Endodermal cell (in vitro differentiated cells): Measurements from ENCODE around the gene SLC15A5. TPM values are rescaled to one million over a fixed set of nuclear protein-coding genes. Genes with fewer than 3 reads are reported as not detected.

ENCODE experiments used
- DNase-seq: peaks from one replicate; pipeline ENCODE4 v3.0.0-alpha.2; 2017
- H3K27ac ChIP-seq: 2 replicates; pipeline ENCODE4 v1.5.1; 2013; ENCODE audit warnings: mild to moderate bottlenecking, low read depth, low read length, moderate library complexity
- H3K27me3 ChIP-seq: 2 replicates; pipeline ENCODE4 v1.6.1; 2013; ENCODE audit warnings: mild to moderate bottlenecking, low read length, moderate library complexity; ENCODE audit not compliant: insufficient read depth, control insufficient read depth, poor library complexity, severe bottlenecking
- H3K36me3 ChIP-seq: 2 replicates; pipeline ENCODE4 v1.7.0; 2013; ENCODE audit warnings: mild to moderate bottlenecking, low read length, moderate library complexity; ENCODE audit not compliant: control insufficient read depth, insufficient read depth
- H3K4me1 ChIP-seq: one replicate; pipeline ENCODE4 v1.7.0; 2013; ENCODE audit warnings: low read length; ENCODE audit not compliant: control insufficient read depth, insufficient read depth
- H3K4me3 ChIP-seq: 2 replicates; pipeline ENCODE4 v1.5.1; 2013; ENCODE audit warnings: mild to moderate bottlenecking, low read length, moderate library complexity
- H3K9ac ChIP-seq: 2 replicates; pipeline ENCODE4 v1.6.1; 2013; ENCODE audit warnings: mild to moderate bottlenecking, low read length, moderate library complexity; ENCODE audit not compliant: poor library complexity, severe bottlenecking; ENCODE audit errors: extremely low read depth
- H3K9me3 ChIP-seq: 2 replicates; pipeline ENCODE4 v1.6.1; 2013; ENCODE audit warnings: mild to moderate bottlenecking, low read length, moderate library complexity; ENCODE audit not compliant: control insufficient read depth
- H3K27ac Mint-ChIP-seq: 2 replicates; pipeline ENCODE4 v1.8.0; 2020; ENCODE audit warnings: mixed read lengths
- H3K27me3 Mint-ChIP-seq: 2 replicates; pipeline ENCODE4 v1.8.0; 2021; ENCODE audit warnings: mild to moderate bottlenecking, mixed read lengths; ENCODE audit not compliant: insufficient read depth
- H3K36me3 Mint-ChIP-seq: 2 replicates; pipeline ENCODE4 v1.8.0; 2020; ENCODE audit warnings: low read depth, mixed read lengths
- H3K4me1 Mint-ChIP-seq: 2 replicates; pipeline ENCODE4 v1.8.0; 2020; ENCODE audit warnings: mixed read lengths
- H3K4me3 Mint-ChIP-seq: 2 replicates; pipeline ENCODE4 v1.8.0; 2020; ENCODE audit warnings: mild to moderate bottlenecking, moderate library complexity, mixed read lengths
- H3K9me3 Mint-ChIP-seq: 2 replicates; pipeline ENCODE4 v1.8.0; 2020; ENCODE audit warnings: mild to moderate bottlenecking, mixed read lengths
- WGBS, 2 experiments: methylation state at CpG; one replicate each; pipeline versions ENCODE4 v1.1.5 to v1.1.7; 2013; ENCODE audit warnings: missing lambda C conversion rate in 2 of 2, mixed read lengths in 1 of 2; ENCODE audit not compliant: insufficient coverage in 1 of 2, insufficient read length in 1 of 2; 5-methylcytosine and 5-hydroxymethylcytosine counted together
- total RNA-seq, 2 donors: library from RNA; stranded (reverse); fragmentation: NEBNext Ultra II Directional in 1 of 2; extraction: Animal tissue kit (Norgen Biotek cat#: 25700) in 1 of 2; gene quantifications; 2 replicates in 1 of 2; 3 replicates in 1 of 2; pipeline ENCODE4 v1.2.1, GENCODE V29; 2021
- TF ChIP-seq, protein P1 (sequence below): fragments of 200-600 bp; sonication (generic); conservative IDR thresholded peaks from 2 replicates; pipeline ENCODE4 v1.5.0; 2021; ENCODE audit warnings: antibody characterized with exemption, mild to moderate bottlenecking

Gene SLC15A5
- total RNA-seq, 2 donors from 2014 or later: not detected

DNA sequence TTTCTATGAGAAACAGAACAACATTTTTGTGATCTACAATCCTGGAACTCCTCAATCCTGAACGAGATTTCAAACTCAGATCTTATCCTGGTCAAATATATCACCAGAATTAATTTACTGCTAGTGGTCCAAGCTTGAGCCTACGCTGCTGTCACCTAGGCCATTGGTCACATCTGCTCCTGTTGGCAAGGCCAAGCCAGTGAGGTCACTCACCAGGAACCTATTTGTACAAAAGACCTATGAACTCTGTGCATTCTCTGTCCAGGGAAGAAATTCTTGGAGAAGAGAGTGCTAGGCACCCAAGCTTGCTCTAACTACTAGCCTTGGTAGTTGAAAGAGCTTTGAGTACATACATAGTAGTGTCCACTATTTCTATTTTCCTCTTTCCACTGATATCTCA lies 106.1 kb downstream of the SLC15A5 start:
- TF ChIP-seq, protein P1, sequence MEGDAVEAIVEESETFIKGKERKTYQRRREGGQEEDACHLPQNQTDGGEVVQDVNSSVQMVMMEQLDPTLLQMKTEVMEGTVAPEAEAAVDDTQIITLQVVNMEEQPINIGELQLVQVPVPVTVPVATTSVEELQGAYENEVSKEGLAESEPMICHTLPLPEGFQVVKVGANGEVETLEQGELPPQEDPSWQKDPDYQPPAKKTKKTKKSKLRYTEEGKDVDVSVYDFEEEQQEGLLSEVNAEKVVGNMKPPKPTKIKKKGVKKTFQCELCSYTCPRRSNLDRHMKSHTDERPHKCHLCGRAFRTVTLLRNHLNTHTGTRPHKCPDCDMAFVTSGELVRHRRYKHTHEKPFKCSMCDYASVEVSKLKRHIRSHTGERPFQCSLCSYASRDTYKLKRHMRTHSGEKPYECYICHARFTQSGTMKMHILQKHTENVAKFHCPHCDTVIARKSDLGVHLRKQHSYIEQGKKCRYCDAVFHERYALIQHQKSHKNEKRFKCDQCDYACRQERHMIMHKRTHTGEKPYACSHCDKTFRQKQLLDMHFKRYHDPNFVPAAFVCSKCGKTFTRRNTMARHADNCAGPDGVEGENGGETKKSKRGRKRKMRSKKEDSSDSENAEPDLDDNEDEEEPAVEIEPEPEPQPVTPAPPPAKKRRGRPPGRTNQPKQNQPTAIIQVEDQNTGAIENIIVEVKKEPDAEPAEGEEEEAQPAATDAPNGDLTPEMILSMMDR: no peak
- no peaks in the 10 kb centered on the region for H3K4me1 Mint-ChIP-seq
- Histone ChIP-seq H3K27ac (no peak overlapping the region), H3K9me3 (no peaks in the 10 kb centered on the region), H3K4me1 (no peaks in the 10 kb centered on the region), H3K36me3 (no peaks in the 10 kb centered on the region), H3K9ac (no peak overlapping the region), H3K27me3 (no peaks in the 10 kb centered on the region), H3K4me3 (no peak overlapping the region)
- H3K9me3 Mint-ChIP-seq: no peaks in the 10 kb centered on the region
- no peaks in the 10 kb centered on the region for H3K27me3 Mint-ChIP-seq
- no peak overlapping the region for H3K27ac Mint-ChIP-seq
- no peaks in the 10 kb centered on the region for H3K36me3 Mint-ChIP-seq
- DNase-seq: no peak
- WGBS, 2 experiments: 90 to 100% methylated on average over 2 of the region's 2 CpGs
- H3K4me3 Mint-ChIP-seq: no peak overlapping the region

DNA sequence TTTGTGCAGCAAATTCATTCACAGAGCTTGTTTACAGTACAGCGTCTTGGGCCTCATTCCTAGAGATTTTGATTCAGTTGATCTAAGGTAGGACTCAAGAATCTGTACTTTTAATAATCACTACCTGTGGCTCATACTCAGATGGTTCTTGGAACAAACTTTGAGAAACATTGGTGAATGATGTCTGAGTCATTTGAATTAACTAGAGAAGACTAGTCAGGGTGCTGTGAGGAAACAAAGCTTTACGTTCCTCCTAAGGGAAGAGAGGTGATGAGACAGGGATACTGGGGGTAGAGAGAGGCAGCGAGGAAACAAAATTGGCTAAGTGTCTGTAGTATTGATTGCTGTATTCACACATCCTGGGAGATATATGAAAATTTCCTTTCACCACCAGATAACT lies 109.4 kb downstream of the SLC15A5 start:
- no peaks in the 10 kb centered on the region for H3K27me3 Mint-ChIP-seq
- no peaks in the 10 kb centered on the region for H3K9me3 ChIP-seq
- H3K4me3 ChIP-seq: no peak overlapping the region
- H3K4me1 Mint-ChIP-seq: peaks cover 7% of the 10 kb centered on the region
- no peak overlapping the region for H3K27ac Mint-ChIP-seq
- H3K27me3 ChIP-seq: no peaks in the 10 kb centered on the region
- no peak for DNase-seq
- H3K36me3 Mint-ChIP-seq: no peaks in the 10 kb centered on the region
- TF ChIP-seq, protein P1: no peak
- H3K27ac ChIP-seq: no peak overlapping the region
- H3K36me3 ChIP-seq: no peaks in the 10 kb centered on the region
- H3K9me3 Mint-ChIP-seq: no peaks in the 10 kb centered on the region
- no peak overlapping the region for H3K4me3 Mint-ChIP-seq
- no peak overlapping the region for H3K9ac ChIP-seq
- H3K4me1 ChIP-seq: no peaks in the 10 kb centered on the region
- 80 to 95% methylated on average over 1 to 2 of the region's 3 CpGs for WGBS, 2 experiments

DNA sequence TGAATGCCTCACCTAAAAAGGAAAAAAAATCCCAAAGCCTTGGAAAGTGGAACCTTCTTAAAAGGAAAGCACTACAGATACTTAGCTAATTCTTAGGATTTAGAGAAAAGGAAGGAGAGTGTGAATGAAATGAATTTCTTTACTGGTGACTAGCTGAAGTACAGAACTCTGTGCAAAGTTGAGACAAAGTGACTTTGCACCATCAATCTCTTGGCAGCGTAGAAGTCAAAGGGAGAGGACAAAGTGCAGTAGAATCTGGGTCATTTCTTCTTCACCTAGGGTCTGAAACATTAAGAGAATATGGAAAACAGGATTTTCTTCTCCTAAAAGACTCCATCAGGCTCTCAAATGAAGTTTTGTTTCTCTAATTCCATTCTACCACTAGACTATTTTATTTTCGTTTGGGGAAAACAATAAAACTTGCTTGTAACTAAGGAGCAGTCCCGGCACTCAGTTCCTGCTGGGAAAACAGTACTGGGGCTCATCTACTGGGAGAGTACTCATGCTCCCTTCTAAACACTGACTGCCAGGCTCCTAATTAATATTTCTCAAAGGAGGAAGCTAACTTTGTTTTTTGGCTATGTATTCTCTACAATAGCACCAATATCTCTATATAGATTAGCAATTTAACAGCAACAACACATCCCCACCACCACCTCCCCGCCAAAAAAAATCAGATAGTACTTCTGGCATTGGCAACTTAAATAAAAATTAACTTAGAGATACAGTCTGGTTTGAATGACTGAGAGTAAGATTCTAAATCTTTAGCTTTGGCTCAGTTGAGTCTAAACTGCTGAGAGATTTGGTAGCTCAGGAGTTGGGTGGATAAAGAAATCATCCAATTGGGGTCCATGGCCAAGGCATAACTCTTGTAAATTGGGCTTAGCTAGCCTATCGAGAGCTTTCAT lies 110.7 kb downstream of the SLC15A5 start:
- 80 to 86% methylated on average over 2 to 4 of the region's 5 CpGs for WGBS, 2 experiments
- Histone ChIP-seq H3K27ac (no peak overlapping the region), H3K36me3 (no peaks in the 10 kb centered on the region), H3K9ac (no peak overlapping the region), H3K4me1 (no peaks in the 10 kb centered on the region), H3K9me3 (no peaks in the 10 kb centered on the region), H3K4me3 (no peak overlapping the region), H3K27me3 (no peaks in the 10 kb centered on the region)
- no peaks in the 10 kb centered on the region for H3K27me3 Mint-ChIP-seq
- H3K4me1 Mint-ChIP-seq: peaks cover 9% of the 10 kb centered on the region
- DNase-seq: no peak
- no peak overlapping the region for H3K4me3 Mint-ChIP-seq
- H3K9me3 Mint-ChIP-seq: no peaks in the 10 kb centered on the region
- no peak overlapping the region for H3K27ac Mint-ChIP-seq
- H3K36me3 Mint-ChIP-seq: no peaks in the 10 kb centered on the region
- TF ChIP-seq, protein P1: no peak
